Stomach (tissue), 9 donors: ENCODE data around the gene HTR3D. TPM values are rescaled to one million over a fixed set of nuclear protein-coding genes. Genes with fewer than 3 reads are reported as not detected.
"Not testable (repeated sequence)": the region's sequence is repeated elsewhere in the genome, so short reads cannot be mapped to it uniquely, and the experiment has no call there.

Experiments
- DNase-seq, 2 donors: peaks; one replicate each; pipeline versions ENCODE4 v3.0.0 to v3.0.0-alpha.2; 2013 to 2019
- H3K27ac ChIP-seq, 5 donors: fragments of 200-600 bp in 4 of 5; sonication (generic) in 4 of 5; one replicate each; pipeline ENCODE4 v1.5.1; 2013 to 2019; ENCODE audit warnings: mild to moderate bottlenecking in 1 of 5, moderate library complexity in 1 of 5
- H3K27me3 ChIP-seq, 3 donors: fragments of 200-600 bp; sonication (generic); one replicate each; pipeline ENCODE4 v1.5.1; 2017 to 2019; ENCODE audit warnings: mixed run types in 1 of 3
- H3K36me3 ChIP-seq, 4 donors: fragments of 200-600 bp; sonication (generic); 1 replicate in 3 of 4; 2 replicates in 1 of 4; pipeline ENCODE4 v1.5.1; 2016 to 2019
- H3K4me1 ChIP-seq, 4 donors: fragments of 200-600 bp; sonication (generic); one replicate each; pipeline ENCODE4 v1.5.1; 2016 to 2019
- H3K4me3 ChIP-seq, 4 donors: fragments of 200-600 bp; sonication (generic) in 3 of 4; one replicate each; pipeline ENCODE4 v1.5.1; 2016 to 2019; ENCODE audit warnings: mild to moderate bottlenecking in 1 of 4
- H3K9me3 ChIP-seq, 4 donors: fragments of 200-600 bp; sonication (generic); one replicate each; pipeline ENCODE4 v1.5.1; 2016 to 2019
- EP300 ChIP-seq: sonication (generic); formaldehyde crosslinking; IDR thresholded peaks from one replicate; pipeline ENCODE4 v1.6.1; 2017; ENCODE audit warnings: antibody characterized with exemption
- POLR2A ChIP-seq, 4 donors: fragments of 450-650 bp; IDR thresholded peaks; one replicate each; pipeline ENCODE4 v1.6.1; 2016; ENCODE audit warnings: antibody characterized with exemption in 4 of 4, control low read depth in 2 of 4, mild to moderate bottlenecking in 1 of 4, moderate library complexity in 1 of 4
- POLR2AphosphoS5 ChIP-seq, 3 donors: sonication (generic); formaldehyde crosslinking; IDR thresholded peaks; one replicate each; pipeline ENCODE4 v1.6.1; 2016; ENCODE audit warnings: antibody characterized with exemption in 3 of 3
- WGBS, 5 donors: extraction: QIAGEN DNeasy Blood & Tissue Kit in 3 of 5; methylation state at CpG; one replicate each; pipeline versions ENCODE4 v1.1.5 to v1.1.7; 2013 to 2018; 5-methylcytosine and 5-hydroxymethylcytosine counted together
- intact Hi-C: fragments of 100-400 bp; cut with DNase I; formaldehyde crosslinking; loops from one replicate; pipeline ENCODE4 v1.15.1; 2023; ENCODE audit warnings: low total_unique reads
- polyA plus RNA-seq, 3 donors: library from polyadenylated mRNA; stranded (reverse); fragments of 200-250 nt; gene quantifications; one replicate each; pipeline ENCODE4 v1.2.3, GENCODE V29; 2013
- total RNA-seq, 5 donors: library from RNA; depleted of rRNA; stranded (reverse); fragments of >200 nt; gene quantifications; one replicate each; pipeline versions ENCODE4 v1.1.0 to v1.2.3, GENCODE V29; 2014 to 2016
- TF ChIP-seq, protein P1 (sequence below), 7 experiments: fragments of 450-650 bp in 4 of 7; fragments of 200-600 bp in 3 of 7; sonication (generic) in 3 of 7; IDR thresholded peaks; one replicate each; pipeline ENCODE4 v1.5.1; 2016 to 2019; ENCODE audit warnings: antibody characterized with exemption in 7 of 7, control low read depth in 2 of 7, mild to moderate bottlenecking in 1 of 7
- donor health status: healthy with polysubstance abuse.
- donor health status: Bipolar disorder and iron deficiency.
- donor health status: healthy.

Gene HTR3D
- total and polyA plus RNA-seq, 8 donors, result not detected

DNA sequence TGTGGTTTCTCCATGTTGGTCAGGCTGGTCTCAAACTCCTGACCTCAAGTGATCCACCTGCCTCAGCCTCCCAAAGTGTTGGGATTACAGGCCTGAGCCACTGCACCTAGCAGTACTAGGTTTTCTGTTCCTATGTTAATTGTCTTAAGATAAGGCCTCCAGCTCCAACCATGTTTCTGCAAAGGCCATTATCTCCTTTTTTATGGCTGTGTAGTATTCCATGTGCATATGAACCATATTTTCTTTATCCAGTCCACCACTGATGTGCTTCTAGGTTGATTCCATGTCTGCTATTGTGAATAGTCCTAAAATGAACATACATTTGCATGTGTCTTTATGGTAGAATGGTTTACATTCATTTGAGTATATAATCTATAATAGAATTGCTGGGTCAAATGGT is 31.1 kb downstream of the HTR3D start:
- no peak for TF ChIP-seq POLR2AphosphoS5 (IDR thresholded peaks at IDR 0.05)
- TF ChIP-seq, protein P1, sequence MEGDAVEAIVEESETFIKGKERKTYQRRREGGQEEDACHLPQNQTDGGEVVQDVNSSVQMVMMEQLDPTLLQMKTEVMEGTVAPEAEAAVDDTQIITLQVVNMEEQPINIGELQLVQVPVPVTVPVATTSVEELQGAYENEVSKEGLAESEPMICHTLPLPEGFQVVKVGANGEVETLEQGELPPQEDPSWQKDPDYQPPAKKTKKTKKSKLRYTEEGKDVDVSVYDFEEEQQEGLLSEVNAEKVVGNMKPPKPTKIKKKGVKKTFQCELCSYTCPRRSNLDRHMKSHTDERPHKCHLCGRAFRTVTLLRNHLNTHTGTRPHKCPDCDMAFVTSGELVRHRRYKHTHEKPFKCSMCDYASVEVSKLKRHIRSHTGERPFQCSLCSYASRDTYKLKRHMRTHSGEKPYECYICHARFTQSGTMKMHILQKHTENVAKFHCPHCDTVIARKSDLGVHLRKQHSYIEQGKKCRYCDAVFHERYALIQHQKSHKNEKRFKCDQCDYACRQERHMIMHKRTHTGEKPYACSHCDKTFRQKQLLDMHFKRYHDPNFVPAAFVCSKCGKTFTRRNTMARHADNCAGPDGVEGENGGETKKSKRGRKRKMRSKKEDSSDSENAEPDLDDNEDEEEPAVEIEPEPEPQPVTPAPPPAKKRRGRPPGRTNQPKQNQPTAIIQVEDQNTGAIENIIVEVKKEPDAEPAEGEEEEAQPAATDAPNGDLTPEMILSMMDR (IDR thresholded peaks at IDR 0.05), result no peak
- no peak for TF ChIP-seq POLR2A (IDR thresholded peaks at IDR 0.05)
- no peak for TF ChIP-seq EP300
- Histone ChIP-seq H3K4me1 (no peaks in the 10 kb centered on the region), H3K4me3 (no peak overlapping the region), H3K9me3 (no peaks in the 10 kb centered on the region), H3K27ac (no peak overlapping the region), H3K27me3 (no peaks in the 10 kb centered on the region), H3K36me3 (no peaks in the 10 kb centered on the region)
- intact Hi-C loops, result no loop called here
- no peak for DNase-seq

DNA sequence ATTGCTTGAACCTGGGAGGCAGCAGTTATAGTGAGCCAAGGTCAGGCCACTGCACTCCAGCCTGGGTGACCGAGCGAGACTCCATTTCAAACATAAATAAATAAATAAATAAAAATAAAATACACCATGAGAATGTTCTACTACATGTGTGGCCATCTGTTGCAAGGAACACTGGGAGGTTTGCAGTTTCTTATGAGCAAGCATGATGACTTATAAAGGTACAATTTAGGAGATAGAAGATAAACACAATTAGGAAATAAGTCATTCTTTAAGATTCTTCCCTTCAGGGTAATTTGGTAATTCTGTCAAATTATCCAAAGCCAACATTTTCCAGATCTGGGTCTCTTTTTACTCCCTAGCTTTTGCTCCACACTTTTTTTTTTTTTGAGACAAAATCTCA is 34.7 kb downstream of the HTR3D start:
- intact Hi-C loops, result no loop called here
- Histone ChIP-seq H3K4me3 (no peak overlapping the region), H3K36me3 (no peaks in the 10 kb centered on the region), H3K27me3 (no peaks in the 10 kb centered on the region), H3K4me1 (no peaks in the 10 kb centered on the region), H3K9me3 (no peaks in the 10 kb centered on the region), H3K27ac (no peak overlapping the region)
- TF ChIP-seq POLR2AphosphoS5 (IDR thresholded peaks at IDR 0.05), result no peak
- TF ChIP-seq, protein P1 (IDR thresholded peaks at IDR 0.05), result no peak
- TF ChIP-seq POLR2A (IDR thresholded peaks at IDR 0.05), result no peak
- no peak for TF ChIP-seq EP300
- DNase-seq, result no peak
- WGBS, 5 donors, result 60 to 91% (median 83%) methylated on average over 2 of the region's 2 CpGs

DNA sequence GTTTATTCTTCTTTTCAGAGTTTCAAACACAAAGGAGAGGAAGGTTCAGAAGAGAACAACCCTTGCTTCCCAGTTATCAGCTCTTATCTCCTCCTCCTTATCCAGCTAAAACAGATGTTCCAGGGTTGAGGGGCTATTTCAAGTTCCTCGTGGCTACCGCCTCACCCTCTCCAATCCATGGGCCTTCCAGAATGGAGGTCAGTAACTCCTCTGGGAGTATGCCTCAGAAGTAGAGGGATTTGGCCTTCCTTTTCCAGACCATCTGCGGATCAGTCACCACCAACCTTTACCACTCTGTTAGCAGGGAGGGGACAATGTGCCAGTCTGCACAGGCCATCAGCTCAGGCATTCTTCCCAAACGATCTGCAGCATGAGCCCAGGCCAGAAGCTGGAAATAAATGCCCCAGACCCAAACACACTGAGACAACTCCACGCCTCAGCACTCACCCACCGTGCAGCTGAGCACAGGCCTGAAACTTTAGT is 36.1 kb downstream of the HTR3D start:
- no peak for TF ChIP-seq EP300
- no peak for TF ChIP-seq POLR2AphosphoS5 (IDR thresholded peaks at IDR 0.05)
- TF ChIP-seq POLR2A (IDR thresholded peaks at IDR 0.05), result no peak
- TF ChIP-seq, protein P1 (IDR thresholded peaks at IDR 0.05), result no peak
- no peaks in the 10 kb centered on the region for H3K4me1 ChIP-seq
- intact Hi-C loops, result no loop called here
- no peaks in the 10 kb centered on the region for H3K27me3 ChIP-seq
- H3K4me3 ChIP-seq, result no peak overlapping the region
- H3K27ac ChIP-seq, result no peak overlapping the region
- no peak for DNase-seq
- H3K36me3 ChIP-seq, result no peaks in the 10 kb centered on the region
- 67 to 76% (median 72%) methylated on average over 6 of the region's 6 CpGs for WGBS, 5 donors
- H3K9me3 ChIP-seq, result no peaks in the 10 kb centered on the region

DNA sequence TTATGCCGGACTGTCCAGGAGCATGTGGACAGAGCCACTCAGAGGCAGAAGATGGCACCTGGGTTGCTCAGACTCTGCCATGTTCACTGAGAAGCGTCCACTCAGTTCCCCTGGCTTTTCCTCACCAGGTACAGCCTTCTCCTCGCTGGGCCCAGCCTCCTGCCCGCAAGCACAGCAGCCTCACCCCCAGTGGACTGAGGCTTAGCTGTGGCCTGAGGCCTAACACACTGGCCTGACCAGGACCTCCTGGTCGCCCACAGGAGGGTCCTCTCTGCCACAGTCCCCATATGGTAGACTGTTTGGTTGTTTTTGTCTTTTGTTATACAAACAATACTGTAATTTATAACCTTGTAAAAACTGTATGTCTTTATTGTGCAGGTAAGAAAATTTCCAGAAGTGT is 36.8 kb downstream of the HTR3D start:
- H3K27ac ChIP-seq, result no peak overlapping the region
- intact Hi-C loops, result no loop called here
- no peak overlapping the region for H3K4me3 ChIP-seq
- no peaks in the 10 kb centered on the region for H3K27me3 ChIP-seq
- TF ChIP-seq, protein P1 (IDR thresholded peaks at IDR 0.05), result no peak
- TF ChIP-seq POLR2A (IDR thresholded peaks at IDR 0.05) (no peak), EP300 (no peak), POLR2AphosphoS5 (IDR thresholded peaks at IDR 0.05) (no peak)
- H3K9me3 ChIP-seq, result no peaks in the 10 kb centered on the region
- H3K36me3 ChIP-seq, result no peaks in the 10 kb centered on the region
- H3K4me1 ChIP-seq, result no peaks in the 10 kb centered on the region
- WGBS, 5 donors, result 87 to 96% (median 93%) methylated on average over 4 to 5 of the region's 5 CpGs
- DNase-seq, result no peak

DNA sequence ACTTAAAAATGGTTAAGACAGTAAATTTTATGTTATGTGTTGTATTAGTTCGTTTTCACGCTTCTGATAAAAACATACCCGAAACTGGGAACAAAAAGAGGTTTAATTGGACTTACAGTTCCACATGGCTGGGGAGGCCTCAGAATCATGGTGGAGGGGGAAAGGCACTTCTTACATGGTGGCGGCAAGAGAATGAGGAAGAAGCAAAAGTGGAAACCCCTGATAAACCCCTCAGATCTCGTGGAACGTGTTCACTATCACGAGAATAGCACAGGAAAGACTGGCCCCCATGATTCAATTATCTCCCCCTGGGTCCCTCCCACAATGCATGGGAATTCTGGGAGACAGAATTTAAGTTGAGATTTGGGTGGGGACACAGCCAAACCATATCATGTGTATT is 39.6 kb downstream of the HTR3D start:
- WGBS, 5 donors, result 93 to 96% (median 93%) methylated on average over 7 of the region's 7 CpGs
- intact Hi-C loops, H3K36me3 ChIP-seq, H3K27me3 ChIP-seq, DNase-seq, H3K9me3 ChIP-seq, H3K4me1 ChIP-seq, H3K27ac ChIP-seq, H3K4me3 ChIP-seq: not testable (repeated sequence)
